ENCODE results near the gene DROSHA. TPM values are rescaled to one million over a fixed set of nuclear protein-coding genes. Genes with fewer than 3 reads are reported as not detected.

The DROSHA gene
- total and polyA plus RNA-seq, 2 of the 8 experiments (the other 6 are each of a cell fraction or from before 2014, with no cell fraction given): 65.9 to 122 TPM

GRCh38 chr5:31502506-31502905 lies 29.4 kb downstream of the DROSHA start (continued):
- no peak for TF ChIP-seq TBP (IDR thresholded peaks at IDR 0.05; ENCODE audit: low read depth, low read length)
- TF ChIP-seq POLR2AphosphoS5 (IDR thresholded peaks at IDR 0.05; ENCODE audit: low read depth, low read length): no peak
- TF ChIP-seq SRF (IDR thresholded peaks at IDR 0.05; ENCODE audit: low read depth, low read length): no peak
- TF ChIP-seq NANOG (IDR thresholded peaks at IDR 0.05; ENCODE audit: insufficient read depth, low read depth, low read length, poor library complexity, severe bottlenecking): no peak

Data from H1 (cell line).